ENCODE results near the gene TAS1R1. TPM values are rescaled to one million over a fixed set of nuclear protein-coding genes. Genes with fewer than 3 reads are reported as not detected.

Gene TAS1R1
- total RNA-seq, 4 donors from 2014 or later: not detected

DNA sequence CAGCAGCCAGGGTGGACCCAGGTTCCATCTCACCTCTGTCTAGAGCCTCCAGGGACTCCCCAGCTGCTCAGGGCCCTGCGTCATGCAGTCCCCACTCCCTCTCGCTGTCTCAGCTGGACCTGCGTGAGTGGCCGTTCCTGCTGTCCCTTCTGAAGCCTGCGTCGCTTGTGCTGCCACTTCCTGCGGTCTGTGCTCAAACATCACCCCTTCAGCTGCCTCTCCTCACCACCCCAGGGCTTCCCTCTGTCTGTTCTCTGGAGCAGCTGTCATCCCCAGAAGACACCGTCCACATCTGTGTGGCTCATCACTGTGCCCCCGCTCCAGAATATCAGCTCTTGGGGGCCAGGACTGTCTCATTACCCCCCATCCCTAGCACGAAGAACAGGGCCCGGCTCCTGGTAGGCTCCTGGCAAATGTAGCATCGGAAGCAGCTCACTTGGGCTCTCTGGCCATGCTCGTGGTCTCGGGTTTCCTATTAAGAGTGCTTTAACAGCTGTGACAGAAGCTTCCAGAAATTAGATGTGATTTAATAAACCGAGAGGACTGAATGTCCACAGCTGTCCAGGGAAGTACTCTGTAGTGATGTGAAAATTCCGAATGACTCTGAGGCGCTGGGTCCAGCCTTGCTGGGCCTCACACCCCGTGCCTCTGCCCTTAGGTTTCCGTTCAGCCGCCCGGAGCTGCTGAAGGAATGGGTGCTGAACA is 72.9 kb downstream of the TAS1R1 start:
- no peak overlapping the region for H3K4me3 ChIP-seq (replicated peaks in 1 of 3)
- WGBS, 2 donors: 88 to 89% methylated on average over 17 to 19 of the region's 21 CpGs
- intact Hi-C loops (cut with DNase I): no loop called here
- H3K4me1 ChIP-seq: peaks cover 29% of the 10 kb centered on the region in 2 donors
- H3K27ac ChIP-seq: no peak overlapping the region
- no peak for TF ChIP-seq POLR2A (IDR thresholded peaks at IDR 0.05)
- TF ChIP-seq, protein P1, sequence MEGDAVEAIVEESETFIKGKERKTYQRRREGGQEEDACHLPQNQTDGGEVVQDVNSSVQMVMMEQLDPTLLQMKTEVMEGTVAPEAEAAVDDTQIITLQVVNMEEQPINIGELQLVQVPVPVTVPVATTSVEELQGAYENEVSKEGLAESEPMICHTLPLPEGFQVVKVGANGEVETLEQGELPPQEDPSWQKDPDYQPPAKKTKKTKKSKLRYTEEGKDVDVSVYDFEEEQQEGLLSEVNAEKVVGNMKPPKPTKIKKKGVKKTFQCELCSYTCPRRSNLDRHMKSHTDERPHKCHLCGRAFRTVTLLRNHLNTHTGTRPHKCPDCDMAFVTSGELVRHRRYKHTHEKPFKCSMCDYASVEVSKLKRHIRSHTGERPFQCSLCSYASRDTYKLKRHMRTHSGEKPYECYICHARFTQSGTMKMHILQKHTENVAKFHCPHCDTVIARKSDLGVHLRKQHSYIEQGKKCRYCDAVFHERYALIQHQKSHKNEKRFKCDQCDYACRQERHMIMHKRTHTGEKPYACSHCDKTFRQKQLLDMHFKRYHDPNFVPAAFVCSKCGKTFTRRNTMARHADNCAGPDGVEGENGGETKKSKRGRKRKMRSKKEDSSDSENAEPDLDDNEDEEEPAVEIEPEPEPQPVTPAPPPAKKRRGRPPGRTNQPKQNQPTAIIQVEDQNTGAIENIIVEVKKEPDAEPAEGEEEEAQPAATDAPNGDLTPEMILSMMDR (IDR thresholded peaks at IDR 0.05): no peak
- no peak for DNase-seq
- no peaks in the 10 kb centered on the region for H3K27me3 ChIP-seq
- no peaks in the 10 kb centered on the region for H3K9me3 ChIP-seq
- H3K36me3 ChIP-seq: peaks cover 21 to 23% of the 10 kb centered on the region in 2 donors

DNA sequence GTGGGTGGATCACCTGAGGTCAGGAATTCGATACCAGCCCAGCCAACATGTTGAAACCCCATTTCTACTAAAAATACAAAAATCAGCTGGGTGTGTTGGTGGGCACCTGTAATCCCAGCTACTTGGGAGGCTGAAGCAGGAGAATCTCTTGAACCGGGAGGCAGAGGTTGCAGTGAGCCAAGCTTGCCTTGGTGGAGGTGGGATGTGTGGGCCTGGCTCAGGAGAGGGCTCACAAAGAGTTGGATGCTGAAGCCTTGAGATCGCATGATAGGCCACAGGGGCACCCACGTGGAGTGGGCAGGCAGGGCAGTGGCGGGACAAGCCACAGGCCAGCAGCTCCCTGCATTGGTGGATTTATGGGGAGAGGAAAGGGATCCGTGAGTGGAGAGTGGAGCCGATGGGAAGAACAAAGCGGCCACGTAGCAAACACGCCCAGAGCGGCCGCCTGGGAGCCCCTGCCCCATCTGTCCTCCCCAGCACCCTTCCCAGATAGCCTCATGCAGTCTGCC is 73.9 kb downstream of the TAS1R1 start:
- intact Hi-C loops (cut with DNase I): no loop called here
- TF ChIP-seq, protein P1 (IDR thresholded peaks at IDR 0.05): no peak
- TF ChIP-seq POLR2A (IDR thresholded peaks at IDR 0.05): no peak
- Histone ChIP-seq H3K27ac (no peak overlapping the region), H3K9me3 (no peaks in the 10 kb centered on the region), H3K36me3 (peaks cover 30 to 32% of the 10 kb centered on the region in 2 donors), H3K4me1 (peaks cover 19 to 20% of the 10 kb centered on the region in 2 donors), H3K27me3 (no peaks in the 10 kb centered on the region), H3K4me3 (replicated peaks in 1 of 3) (no peak overlapping the region)
- WGBS, 2 donors: 89 to 90% methylated on average over 12 of the region's 12 CpGs
- no peak for DNase-seq

Small RNAs within 50 kb of the gene (small RNA-seq; reads per million reads assigned to genes)
- not detected for gene RNU6-731P

Other genes with a start within 250 kb of the TAS1R1 start
- gene ACOT7, start 161.5 kb upstream of the TAS1R1 start, total RNA-seq: 10 to 100 TPM in 1 of 4 donors, 1 to 10 TPM in 3; 3.7 to 13.4 (median 6.3) TPM
- not detected for gene HES2, start 135.4 kb upstream of the TAS1R1 start, total RNA-seq
- gene ESPN, start 130.5 kb upstream of the TAS1R1 start, total RNA-seq: 1 to 10 TPM in 1 of 4 donors, under 1 TPM in 1, not detected in 2; 0.67 to 5.2 TPM
- 10 to 100 TPM in 3 of 4 donors, 1 to 10 TPM in 1; 2.2 to 18.9 (median 10.7) TPM for gene TNFRSF25, start 89.1 kb upstream of the TAS1R1 start, total RNA-seq
- 10 to 100 TPM in 1 of 4 donors, 1 to 10 TPM in 3; 5.8 to 12.0 (median 8.4) TPM for gene PLEKHG5, start 63.6 kb upstream of the TAS1R1 start, total RNA-seq
- gene NOL9, start 794 bp upstream of the TAS1R1 start, total RNA-seq: 10 to 100 TPM; 20.1 to 41.6 (median 23.6) TPM
- 10 to 100 TPM; 22.7 to 33.8 (median 29.4) TPM for gene ZBTB48, start 24.7 kb downstream of the TAS1R1 start, total RNA-seq
- gene KLHL21, start 47.6 kb downstream of the TAS1R1 start, total RNA-seq: 10 to 100 TPM; 34.9 to 68.4 (median 44.6) TPM
- 10 to 100 TPM in 1 of 4 donors, 1 to 10 TPM in 3; 7.8 to 14.1 (median 9.5) TPM for gene PHF13, start 58.4 kb downstream of the TAS1R1 start, total RNA-seq
- 10 to 100 TPM; 21.2 to 35.3 (median 30.5) TPM for gene THAP3, start 69.6 kb downstream of the TAS1R1 start, total RNA-seq
- gene DNAJC11, start 146.5 kb downstream of the TAS1R1 start, total RNA-seq: 10 to 100 TPM; 28.2 to 45.5 (median 35.9) TPM
- gene CAMTA1, start 230.1 kb downstream of the TAS1R1 start, total RNA-seq: 100 to 1,000 TPM in 2 of 4 donors, 10 to 100 TPM in 2; 63.9 to 124 (median 101) TPM